Measurements from ENCODE around the gene FHL5.

FHL5 gene

GRCh38 chr6:96575359-96575758 lies 12.4 kb downstream of the FHL5 start:
- Histone ChIP-seq H3K27me3 (ENCODE audit: control insufficient read depth, low read length) (peaks cover 11% of the 10 kb centered on the region; the same call in 1 of the 2 replicates), H3K4me3 (ENCODE audit: low read length) (no peak overlapping the region), H3K79me2 (ENCODE audit: control insufficient read depth, low read length) (no peaks in the 10 kb centered on the region), H3K36me3 (ENCODE audit: control insufficient read depth, low read length) (no peaks in the 10 kb centered on the region), H3K4me1 (ENCODE audit: control insufficient read depth, low read length) (no peaks in the 10 kb centered on the region), H3K4me2 (ENCODE audit: low read length) (no peak overlapping the region), H3K27ac (ENCODE audit: low read depth, low read length) (no peak overlapping the region), H3K9me2 (replicated peaks; ENCODE audit: control insufficient read depth, low read length) (no peaks in the 10 kb centered on the region), H4K20me1 (ENCODE audit: control insufficient read depth, insufficient read depth, low read depth, low read length) (no peaks in the 10 kb centered on the region), H3K9me3 (ENCODE audit: control insufficient read depth, insufficient read depth, low read length) (0 out of 2 replicates have a peak, but pooled peaks cover under 1% of the 10 kb centered on the region), H3F3A (ENCODE audit: control insufficient read depth, insufficient read depth) (no peaks in the 10 kb centered on the region)
- no peak for TF ChIP-seq EZH2phosphoT487 (IDR thresholded peaks at IDR 0.05; ENCODE audit: borderline replicate concordance, low read length)
- TF ChIP-seq CTCF (IDR thresholded peaks at IDR 0.05; ENCODE audit: low read depth, low read length, poor library complexity, severe bottlenecking): no peak

- no peak overlapping the region for H3K27ac ChIP-seq (ENCODE audit: low read depth, low read length)
- H3K9me3 ChIP-seq (ENCODE audit: control insufficient read depth, insufficient read depth, low read length): no peaks in the 10 kb centered on the region
- H3K36me3 ChIP-seq (ENCODE audit: control insufficient read depth, low read length): no peaks in the 10 kb centered on the region
- no peak for TF ChIP-seq EZH2phosphoT487 (IDR thresholded peaks at IDR 0.05; ENCODE audit: borderline replicate concordance, low read length)
- no peak for TF ChIP-seq CTCF (IDR thresholded peaks at IDR 0.05; ENCODE audit: low read depth, low read length, poor library complexity, severe bottlenecking)
- H3K27me3 ChIP-seq (ENCODE audit: control insufficient read depth, low read length): peaks cover 11% of the 10 kb centered on the region; the same call in 1 of the 2 replicates
- no peaks in the 10 kb centered on the region for H4K20me1 ChIP-seq (ENCODE audit: control insufficient read depth, insufficient read depth, low read depth, low read length)
- H3F3A ChIP-seq (ENCODE audit: control insufficient read depth, insufficient read depth): no peaks in the 10 kb centered on the region
- no peaks in the 10 kb centered on the region for H3K9me2 ChIP-seq (replicated peaks; ENCODE audit: control insufficient read depth, low read length)
- H3K4me1 ChIP-seq (ENCODE audit: control insufficient read depth, low read length): no peaks in the 10 kb centered on the region
- no peak overlapping the region for H3K4me2 ChIP-seq (ENCODE audit: low read length)
- no peak overlapping the region for H3K4me3 ChIP-seq (ENCODE audit: low read length)
- H3K79me2 ChIP-seq (ENCODE audit: control insufficient read depth, low read length): no peaks in the 10 kb centered on the region
These were observed 13.3 kb downstream of the FHL5 start for GRCh38 chr6:96576221-96576620.

- H3K27ac ChIP-seq (ENCODE audit: low read depth, low read length): no peak overlapping the region
- no peaks in the 10 kb centered on the region for H3K9me3 ChIP-seq (ENCODE audit: control insufficient read depth, insufficient read depth, low read length)
- peaks cover 16% of the 10 kb centered on the region; the same call in 1 of the 2 replicates for H3K27me3 ChIP-seq (ENCODE audit: control insufficient read depth, low read length)
- no peak overlapping the region for H3K4me2 ChIP-seq (ENCODE audit: low read length)
- H3K9me2 ChIP-seq (replicated peaks; ENCODE audit: control insufficient read depth, low read length): no peaks in the 10 kb centered on the region
- H3K4me1 ChIP-seq (ENCODE audit: control insufficient read depth, low read length): no peaks in the 10 kb centered on the region
- no peaks in the 10 kb centered on the region for H3K36me3 ChIP-seq (ENCODE audit: control insufficient read depth, low read length)
- no peaks in the 10 kb centered on the region for H3F3A ChIP-seq (ENCODE audit: control insufficient read depth, insufficient read depth)
- H3K4me3 ChIP-seq (ENCODE audit: low read length): no peak overlapping the region
- TF ChIP-seq EZH2phosphoT487 (IDR thresholded peaks at IDR 0.05; ENCODE audit: borderline replicate concordance, low read length) (no peak), CTCF (IDR thresholded peaks at IDR 0.05; ENCODE audit: low read depth, low read length, poor library complexity, severe bottlenecking) (no peak)
- H4K20me1 ChIP-seq (ENCODE audit: control insufficient read depth, insufficient read depth, low read depth, low read length): no peaks in the 10 kb centered on the region
- H3K79me2 ChIP-seq (ENCODE audit: control insufficient read depth, low read length): no peaks in the 10 kb centered on the region
These were observed 19.1 kb downstream of the FHL5 start for GRCh38 chr6:96582021-96582420.

All from DOHH2 (cell line).